H9 (cell line): ENCODE data around the gene GGT6. TPM values are rescaled to one million over a fixed set of nuclear protein-coding genes. Genes with fewer than 3 reads are reported as not detected.

ENCODE experiments used
- DNase-seq: peaks from one replicate; pipeline ENCODE4 v3.0.0-alpha.2; 2017
- H2AFZ ChIP-seq: one replicate; pipeline ENCODE4 v1.6.1; 2013; ENCODE audit warnings: mild to moderate bottlenecking, low read length, control low read depth, moderate library complexity
- H2AK5ac ChIP-seq: 2 replicates; pipeline ENCODE4 v1.6.1; 2013; ENCODE audit warnings: low read length, control low read depth, mixed read lengths; ENCODE audit not compliant: insufficient read length
- H2BK120ac ChIP-seq: one replicate; pipeline ENCODE4 v1.6.1; 2013; ENCODE audit warnings: low read depth, mild to moderate bottlenecking, low read length, control low read depth, inconsistent platforms; ENCODE audit not compliant: poor library complexity, severe bottlenecking
- H2BK12ac ChIP-seq: 2 replicates; pipeline ENCODE4 v1.6.1; 2013; ENCODE audit warnings: low read length, control low read depth, mixed read lengths, low read depth; ENCODE audit not compliant: insufficient read length
- H2BK15ac ChIP-seq: 2 replicates; pipeline ENCODE4 v1.6.1; 2013; ENCODE audit warnings: low read depth, low read length, control low read depth
- H2BK20ac ChIP-seq: one replicate; pipeline ENCODE4 v1.6.1; 2013; ENCODE audit warnings: low read depth, mild to moderate bottlenecking, low read length, control low read depth, inconsistent platforms; ENCODE audit not compliant: poor library complexity, severe bottlenecking
- H2BK5ac ChIP-seq: 2 replicates; pipeline ENCODE4 v1.6.1; 2013; ENCODE audit warnings: low read length, control low read depth, mixed read lengths; ENCODE audit not compliant: insufficient read length
- H3K14ac ChIP-seq: 2 replicates; pipeline ENCODE4 v1.6.1; 2013; ENCODE audit warnings: low read length, control low read depth; ENCODE audit not compliant: insufficient read depth
- H3K18ac ChIP-seq: 2 replicates; pipeline ENCODE4 v1.6.1; 2013; ENCODE audit warnings: low read depth, mild to moderate bottlenecking, mixed read lengths, low read length, control low read depth; ENCODE audit not compliant: insufficient read length
- H3K23ac ChIP-seq: 2 replicates; pipeline ENCODE4 v1.6.1; 2013; ENCODE audit warnings: low read length, control low read depth, mixed read lengths, low read depth; ENCODE audit not compliant: insufficient read length
- H3K23me2 ChIP-seq: 2 replicates; pipeline ENCODE4 v1.6.1; 2013; ENCODE audit warnings: low read depth, mild to moderate bottlenecking, mixed read lengths, low read length, control low read depth; ENCODE audit not compliant: insufficient read length, poor library complexity, severe bottlenecking
- H3K27ac ChIP-seq: 2 replicates; pipeline ENCODE4 v1.5.1; 2013; ENCODE audit warnings: low read length, control low read depth, mixed read lengths, low read depth; ENCODE audit not compliant: insufficient read length
- H3K27me3 ChIP-seq: 2 replicates; pipeline ENCODE4 v1.6.1; 2013; ENCODE audit warnings: low read length, control low read depth, inconsistent platforms; ENCODE audit not compliant: insufficient read depth
- H3K4ac ChIP-seq: 2 replicates; pipeline ENCODE4 v1.6.1; 2013; ENCODE audit warnings: low read depth, mild to moderate bottlenecking, control low read depth, inconsistent platforms, low read length, moderate library complexity
- H3K4me1 ChIP-seq: 2 replicates; pipeline ENCODE4 v1.6.1; 2013; ENCODE audit warnings: low read length, control low read depth, inconsistent platforms; ENCODE audit not compliant: insufficient read depth
- H3K4me2 ChIP-seq: 2 replicates; pipeline ENCODE4 v1.6.1; 2013; ENCODE audit warnings: low read length, control low read depth, mixed read lengths; ENCODE audit not compliant: insufficient read length, insufficient read depth
- H3K56ac ChIP-seq: 2 replicates; pipeline ENCODE4 v1.6.1; 2013; ENCODE audit warnings: low read depth, mild to moderate bottlenecking, mixed read lengths, low read length, control low read depth; ENCODE audit not compliant: insufficient read length
- H3K79me1 ChIP-seq: 2 replicates; pipeline ENCODE4 v1.6.1; 2013; ENCODE audit warnings: low read depth, mild to moderate bottlenecking, moderate library complexity, low read length, control low read depth, inconsistent platforms; ENCODE audit not compliant: insufficient read depth, poor library complexity, severe bottlenecking
- H3K79me2 ChIP-seq: 2 replicates; pipeline ENCODE4 v1.6.1; 2013; ENCODE audit warnings: low read length, control low read depth, inconsistent platforms; ENCODE audit not compliant: insufficient read depth
- H3K9ac ChIP-seq: 2 replicates; pipeline ENCODE4 v1.6.1; 2013; ENCODE audit warnings: low read length, control low read depth, mixed read lengths; ENCODE audit not compliant: insufficient read length; ENCODE audit errors: extremely low read depth
- H3K9me3 ChIP-seq: one replicate; pipeline ENCODE4 v1.6.1; 2013; ENCODE audit warnings: low read depth, low read length, inconsistent platforms; ENCODE audit not compliant: control insufficient read depth
- H3T11ph ChIP-seq: one replicate; pipeline ENCODE4 v1.6.1; 2013; ENCODE audit warnings: mild to moderate bottlenecking, low read length, control low read depth, inconsistent platforms
- H4K20me1 ChIP-seq: one replicate; pipeline ENCODE4 v1.6.1; 2013; ENCODE audit not compliant: control insufficient read depth, insufficient read length, insufficient read depth
- H4K5ac ChIP-seq: 2 replicates; pipeline ENCODE4 v1.6.1; 2013; ENCODE audit warnings: low read depth, mild to moderate bottlenecking, mixed read lengths, low read length, control low read depth; ENCODE audit not compliant: insufficient read length
- H4K8ac ChIP-seq: replicated peaks from 2 replicates; pipeline ENCODE4 v1.6.1; 2013; ENCODE audit warnings: low read length, control low read depth, mixed read lengths, low read depth; ENCODE audit not compliant: insufficient read length
- H4K91ac ChIP-seq: 2 replicates; pipeline ENCODE4 v1.6.1; 2013; ENCODE audit warnings: low read depth, mild to moderate bottlenecking, moderate library complexity, mixed read lengths, low read length, control low read depth; ENCODE audit not compliant: insufficient read length
- H3K27ac Mint-ChIP-seq, 3 experiments: 2 replicates in 2 of 3; 3 replicates in 1 of 3; pipeline ENCODE4 v1.8.0; 2020 to 2021; ENCODE audit warnings: mixed read lengths in 3 of 3, mild to moderate bottlenecking in 1 of 3, moderate library complexity in 1 of 3
- H3K27me3 Mint-ChIP-seq: 2 replicates; pipeline ENCODE4 v1.8.0; 2021; ENCODE audit warnings: low read depth, mild to moderate bottlenecking, moderate library complexity, mixed read lengths
- H3K36me3 Mint-ChIP-seq, 3 experiments: 2 replicates in 2 of 3; 3 replicates in 1 of 3; pipeline ENCODE4 v1.8.0; 2020 to 2021; ENCODE audit warnings: low read depth in 3 of 3, mixed read lengths in 3 of 3; ENCODE audit not compliant: insufficient read depth in 1 of 3
- H3K4me1 Mint-ChIP-seq, 2 experiments: 2 replicates each; pipeline ENCODE4 v1.8.0; 2020; ENCODE audit warnings: mixed read lengths in 2 of 2
- H3K4me3 Mint-ChIP-seq, 2 experiments: 2 replicates in 1 of 2; 3 replicates in 1 of 2; pipeline ENCODE4 v1.8.0; 2020 to 2021; ENCODE audit warnings: mild to moderate bottlenecking in 2 of 2, mixed read lengths in 2 of 2, moderate library complexity in 1 of 2
- H3K9me3 Mint-ChIP-seq, 2 experiments: 2 replicates in 1 of 2; 3 replicates in 1 of 2; pipeline ENCODE4 v1.8.0; 2020; ENCODE audit warnings: mild to moderate bottlenecking in 2 of 2, mixed read lengths in 2 of 2, moderate library complexity in 1 of 2
- CTCF ChIP-seq: fragments of 200-600 bp; sonication (generic); conservative IDR thresholded peaks from 3 replicates; pipeline ENCODE4 v1.8.0; 2021; ENCODE audit warnings: antibody characterized with exemption, mild to moderate bottlenecking
- WGBS: extraction: QIAGEN DNeasy Blood & Tissue Kit; methylation state at CpG from one replicate; pipeline ENCODE4 v1.1.7; 2013; ENCODE audit warnings: missing lambda C conversion rate, low lambda C conversion rate, mixed read lengths; ENCODE audit not compliant: insufficient read length; ENCODE audit errors: extremely low coverage; 5-methylcytosine and 5-hydroxymethylcytosine counted together
- total RNA-seq: library from RNA; stranded (reverse); gene quantifications from 2 replicates; pipeline ENCODE4 v1.2.1, GENCODE V29; 2021

Gene GGT6
- total RNA-seq, 1 experiment from 2014 or later: 0.17 TPM

DNA sequence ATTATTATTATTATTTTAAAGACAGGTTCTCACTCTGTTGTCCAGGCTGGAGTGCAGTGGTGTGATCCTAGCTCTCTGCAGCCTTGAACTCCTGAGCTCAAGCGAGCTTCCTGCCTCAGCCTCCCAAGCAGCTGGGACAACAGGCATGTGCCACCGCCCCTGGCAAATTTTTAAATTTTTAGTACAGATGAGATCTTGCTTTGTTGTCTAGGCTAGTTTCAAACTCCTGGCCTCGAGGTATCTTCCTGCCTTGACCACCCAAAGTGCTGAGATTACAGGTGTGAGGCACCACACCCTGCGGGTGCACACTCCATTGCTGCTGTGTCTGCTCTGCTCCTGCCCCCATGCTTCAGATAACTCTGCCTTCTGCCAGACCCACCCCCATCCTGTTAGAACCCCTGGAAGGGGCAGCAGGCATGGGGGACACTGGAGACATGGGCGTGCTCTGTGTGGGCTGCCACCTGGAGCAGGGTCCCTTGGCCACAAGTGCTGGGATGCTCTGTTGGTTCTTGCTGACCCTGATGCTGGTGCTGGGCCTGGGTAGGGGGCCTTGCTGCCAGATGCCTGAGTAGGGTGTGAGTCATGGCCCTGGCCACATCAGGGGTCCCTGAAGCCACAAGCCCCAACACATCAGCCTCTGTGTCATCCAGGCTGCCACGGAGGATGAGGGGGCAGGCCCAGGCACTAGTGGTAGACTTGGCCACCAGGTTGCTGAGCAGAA is 2.6 kb downstream of the GGT6 start:
- Histone ChIP-seq H2BK20ac (no peak overlapping the region), H2BK120ac (no peak overlapping the region), H4K8ac (no peak overlapping the region), H3K23me2 (peaks cover 11% of the 10 kb centered on the region), H2AK5ac (no peak overlapping the region), H3K4ac (no peak overlapping the region), H2BK12ac (no peak overlapping the region), H3K14ac (no peak overlapping the region), H3K27ac (no peak overlapping the region), H3K18ac (no peak overlapping the region), H2BK15ac (no peak overlapping the region), H3T11ph (no peak overlapping the region), H3K9me3 (no peaks in the 10 kb centered on the region), H4K5ac (no peak overlapping the region), H4K91ac (no peak overlapping the region), H3K23ac (no peak overlapping the region), H2BK5ac (no peak overlapping the region), H3K4me1 (peaks cover 4% of the 10 kb centered on the region; the same call in 1 of the 2 replicates), H3K27me3 (no peaks in the 10 kb centered on the region), H3K4me2 (no peak overlapping the region), H3K56ac (no peak overlapping the region), H3K9ac (no peak overlapping the region), H4K20me1 (no peaks in the 10 kb centered on the region), H2AFZ (no peak overlapping the region), H3K79me2 (peaks cover 9% of the 10 kb centered on the region; the same call in 1 of the 2 replicates), H3K79me1 (no peaks in the 10 kb centered on the region)
- no CpG with 5 or more reads among the region's 6 CpGs for WGBS
- Mint-ChIP-seq H3K9me3 (no peaks in the 10 kb centered on the region), H3K27me3 (peaks cover 7% of the 10 kb centered on the region; the same call in 1 of the 2 replicates), H3K4me1 (peaks cover 30 to 39% of the 10 kb centered on the region in 2 experiments), H3K4me3 (no peak overlapping the region; a peak in 1 of 5 replicates), H3K27ac (peak overlapping the region in 2 of 3 experiments; percentile 16 to 86; a peak in 2 of 7 replicates), H3K36me3 (peaks cover 13 to 23% (median 14%) of the 10 kb centered on the region in 3 experiments)
- no peak for DNase-seq
- TF ChIP-seq CTCF: no peak
